ENCODE results near the gene PHF21A.

PHF21A gene

GRCh38 chr11:45942381-45942780 lies 178.9 kb downstream of the PHF21A start:
- TF ChIP-seq TAF1 (IDR thresholded peaks at IDR 0.05; ENCODE audit: borderline replicate concordance, insufficient read depth, low read length): no peak
- TF ChIP-seq FOXP2 (optimal IDR thresholded peaks at IDR 0.05; ENCODE audit: borderline replicate concordance, extremely low read depth, extremely low read length, insufficient read depth): no peak
- TF ChIP-seq REST (IDR thresholded peaks at IDR 0.05; ENCODE audit: insufficient read depth in 1 of 2, low read depth in 2 of 2, low read length in 2 of 2): no peak
- TF ChIP-seq POLR2AphosphoS5 (IDR thresholded peaks at IDR 0.05; ENCODE audit: low read depth, low read length): no peak
- no peak for TF ChIP-seq SIN3A (IDR thresholded peaks at IDR 0.05; ENCODE audit: borderline replicate concordance, insufficient read depth, low read length)

GRCh38 chr11:45941285-45941684 lies 180.0 kb downstream of the PHF21A start:
- no peak for TF ChIP-seq POLR2AphosphoS5 (IDR thresholded peaks at IDR 0.05; ENCODE audit: low read depth, low read length)
- TF ChIP-seq SIN3A (IDR thresholded peaks at IDR 0.05; ENCODE audit: borderline replicate concordance, insufficient read depth, low read length): no peak
- no peak for TF ChIP-seq TAF1 (IDR thresholded peaks at IDR 0.05; ENCODE audit: borderline replicate concordance, insufficient read depth, low read length)
- no peak for TF ChIP-seq FOXP2 (optimal IDR thresholded peaks at IDR 0.05; ENCODE audit: borderline replicate concordance, extremely low read depth, extremely low read length, insufficient read depth)
- no peak for TF ChIP-seq REST (IDR thresholded peaks at IDR 0.05; ENCODE audit: insufficient read depth in 1 of 2, low read depth in 2 of 2, low read length in 2 of 2)

DNA sequence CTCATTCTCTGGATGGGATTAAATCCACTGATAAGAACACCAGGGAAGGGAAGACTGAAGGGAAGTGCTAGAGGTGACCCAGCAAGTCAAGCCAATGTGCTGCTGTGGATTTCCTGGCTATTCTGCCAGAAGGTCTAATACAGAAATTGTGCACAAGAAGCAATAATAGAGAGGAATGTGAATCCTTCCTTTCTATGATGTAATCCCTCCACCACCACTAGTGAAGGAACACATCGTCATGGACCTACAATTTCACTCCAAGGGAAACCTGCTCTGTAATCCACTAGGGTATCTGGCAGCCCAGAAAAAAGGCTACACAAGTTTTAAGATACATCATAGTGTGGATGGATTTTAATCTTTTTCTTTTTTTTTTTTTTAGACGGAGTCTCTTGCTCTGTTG lies 181.4 kb downstream of the PHF21A start:
- TF ChIP-seq FOXP2 (optimal IDR thresholded peaks at IDR 0.05; ENCODE audit: borderline replicate concordance, extremely low read depth, extremely low read length, insufficient read depth) (no peak), SIN3A (IDR thresholded peaks at IDR 0.05; ENCODE audit: borderline replicate concordance, insufficient read depth, low read length) (no peak), TAF1 (IDR thresholded peaks at IDR 0.05; ENCODE audit: borderline replicate concordance, insufficient read depth, low read length) (no peak)

DNA sequence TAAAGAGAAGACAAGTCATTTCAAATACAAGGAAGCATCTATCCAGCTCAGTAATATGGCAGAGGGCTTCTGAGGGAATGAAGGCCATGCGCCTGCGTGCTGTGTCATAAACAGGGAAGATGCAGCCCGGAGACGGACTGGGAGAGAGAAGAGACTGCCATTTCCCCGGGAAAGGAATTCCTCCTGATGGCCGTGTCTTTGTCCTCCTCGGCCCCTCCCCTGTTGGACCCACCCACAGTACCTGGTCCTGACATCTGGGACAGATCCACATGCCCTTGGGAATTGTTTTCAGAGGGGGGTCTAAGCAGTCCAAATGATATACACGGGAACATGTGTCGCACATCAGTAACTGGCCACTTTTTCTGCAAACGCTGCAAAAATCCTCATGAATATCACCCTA lies 183.3 kb downstream of the PHF21A start:
- TF ChIP-seq TAF1 (IDR thresholded peaks at IDR 0.05; ENCODE audit: borderline replicate concordance, insufficient read depth, low read length): no peak
- TF ChIP-seq POLR2AphosphoS5 (IDR thresholded peaks at IDR 0.05; ENCODE audit: low read depth, low read length): no peak
- TF ChIP-seq REST (IDR thresholded peaks at IDR 0.05; ENCODE audit: insufficient read depth in 1 of 2, low read depth in 2 of 2, low read length in 2 of 2): no peak
- TF ChIP-seq SIN3A (IDR thresholded peaks at IDR 0.05; ENCODE audit: borderline replicate concordance, insufficient read depth, low read length): no peak
- TF ChIP-seq FOXP2 (optimal IDR thresholded peaks at IDR 0.05; ENCODE audit: borderline replicate concordance, extremely low read depth, extremely low read length, insufficient read depth): no peak

DNA sequence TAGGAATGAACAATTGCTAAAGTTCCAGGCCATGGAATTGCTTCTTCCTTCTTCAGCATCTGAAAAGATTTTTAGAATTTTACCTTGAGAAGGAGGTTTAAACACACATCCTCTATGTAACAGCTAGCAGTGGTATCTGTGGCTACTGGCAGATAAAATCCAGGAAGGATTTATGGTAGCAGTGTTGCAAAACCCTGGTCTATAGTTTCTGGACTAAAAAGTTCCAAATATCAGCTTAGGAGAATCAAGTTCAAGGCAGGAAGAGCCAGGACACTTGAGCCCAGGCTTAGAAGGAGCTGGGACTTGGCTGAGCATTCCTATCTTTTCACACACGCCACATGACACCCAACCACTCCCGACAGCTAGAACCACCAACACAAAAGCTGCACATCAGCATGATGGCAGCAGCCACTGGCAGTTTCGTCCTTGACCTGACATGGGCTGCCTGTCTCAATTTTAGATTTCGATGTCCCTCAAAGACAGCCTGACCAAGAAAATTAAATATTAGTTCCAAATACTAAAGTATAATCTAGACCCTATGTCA lies 184.7 kb downstream of the PHF21A start:
- TF ChIP-seq REST (IDR thresholded peaks at IDR 0.05; ENCODE audit: insufficient read depth in 1 of 2, low read depth in 2 of 2, low read length in 2 of 2) (no peak), FOXP2 (optimal IDR thresholded peaks at IDR 0.05; ENCODE audit: borderline replicate concordance, extremely low read depth, extremely low read length, insufficient read depth) (no peak), SIN3A (IDR thresholded peaks at IDR 0.05; ENCODE audit: borderline replicate concordance, insufficient read depth, low read length) (no peak)

Measured in PFSK-1 (cell line).